CD14-positive monocyte (primary cell): ENCODE measurements around the gene ASPSCR1. TPM values are rescaled to one million over a fixed set of nuclear protein-coding genes. Genes with fewer than 3 reads are reported as not detected.

ENCODE experiments used
- DNase-seq, 3 donors: peaks; one replicate each; pipeline ENCODE4 v3.0.0-alpha.2; 2011 to 2022
- H2AFZ ChIP-seq: 2 replicates; pipeline ENCODE4 v1.6.0; 2012; ENCODE audit warnings: mild to moderate bottlenecking, low read depth, low read length, inconsistent platforms; ENCODE audit not compliant: insufficient read depth, poor library complexity, severe bottlenecking
- H3K27ac ChIP-seq, 2 donors: 1 replicate in 1 of 2; 2 replicates in 1 of 2; pipeline ENCODE4 v1.5.1; 2012 to 2013; ENCODE audit warnings: low read length in 2 of 2, control low read depth in 1 of 2, inconsistent platforms in 1 of 2, low read depth in 1 of 2, mild to moderate bottlenecking in 1 of 2
- H3K27me3 ChIP-seq, 2 donors: one replicate each; pipeline versions ENCODE4 v1.6.0 to v1.6.1; 2011 to 2013; ENCODE audit warnings: low read length in 2 of 2; ENCODE audit not compliant: control insufficient read depth in 2 of 2, insufficient read depth in 2 of 2
- H3K36me3 ChIP-seq, 2 donors: replicated peaks in 1 of 2; 1 replicate in 1 of 2; 2 replicates in 1 of 2; pipeline versions ENCODE4 v1.5.1 to v1.6.1; 2012 to 2013; ENCODE audit warnings: low read length in 2 of 2, control low read depth in 1 of 2, inconsistent platforms in 1 of 2, mild to moderate bottlenecking in 1 of 2; ENCODE audit not compliant: insufficient read depth in 2 of 2, control insufficient read depth in 1 of 2
- H3K4me1 ChIP-seq, 2 donors: 1 replicate in 1 of 2; 2 replicates in 1 of 2; pipeline versions ENCODE4 v1.5.1 to v1.6.1; 2012 to 2013; ENCODE audit warnings: low read length in 2 of 2, control low read depth in 1 of 2, inconsistent platforms in 1 of 2, mild to moderate bottlenecking in 1 of 2, moderate library complexity in 1 of 2; ENCODE audit not compliant: insufficient read depth in 2 of 2, control insufficient read depth in 1 of 2
- H3K4me2 ChIP-seq: replicated peaks from 2 replicates; pipeline ENCODE3; 2012; ENCODE audit warnings: low read length, moderate library complexity, mild to moderate bottlenecking; ENCODE audit not compliant: poor library complexity, severe bottlenecking; ENCODE audit errors: extremely low read depth
- H3K4me3 ChIP-seq, 3 experiments: fragments of 200-600 bp in 1 of 3; sonication (generic) in 1 of 3; replicated peaks in 1 of 3; 1 replicate in 2 of 3; 2 replicates in 1 of 3; pipeline ENCODE4 v1.5.1; 2011 to 2013; ENCODE audit warnings: low read length in 3 of 3, mild to moderate bottlenecking in 3 of 3, control low read depth in 2 of 3, low read depth in 2 of 3, inconsistent platforms in 1 of 3, moderate library complexity in 1 of 3
- H3K79me2 ChIP-seq: 2 replicates; pipeline ENCODE4 v1.6.0; 2012; ENCODE audit warnings: mild to moderate bottlenecking, control low read depth, inconsistent platforms, low read length, moderate library complexity; ENCODE audit not compliant: insufficient read depth
- H3K9ac ChIP-seq: 2 replicates; pipeline ENCODE4 v1.6.0; 2017; ENCODE audit warnings: low read length, mild to moderate bottlenecking; ENCODE audit not compliant: insufficient read depth, poor library complexity, severe bottlenecking
- H3K9me3 ChIP-seq, 2 donors: replicated peaks in 1 of 2; 1 replicate in 1 of 2; 2 replicates in 1 of 2; pipeline versions ENCODE4 v1.5.1 to v1.6.1; 2012 to 2013; ENCODE audit warnings: low read length in 2 of 2, control low read depth in 1 of 2; ENCODE audit not compliant: control insufficient read depth in 1 of 2, insufficient read depth in 1 of 2
- H4K20me1 ChIP-seq: 2 replicates; pipeline ENCODE4 v1.6.0; 2012; ENCODE audit warnings: mild to moderate bottlenecking, low read length, control low read depth, moderate library complexity; ENCODE audit not compliant: insufficient read depth
- H3K27ac Mint-ChIP-seq, 7 donors: one replicate each; pipeline ENCODE4 v1.8.0; 2020; ENCODE audit warnings: mild to moderate bottlenecking in 7 of 7, mixed read lengths in 7 of 7, moderate library complexity in 6 of 7, inconsistent platforms in 2 of 7
- H3K27me3 Mint-ChIP-seq, 3 donors: one replicate each; pipeline ENCODE4 v1.8.0; 2021 to 2022; ENCODE audit warnings: low read depth in 3 of 3, mild to moderate bottlenecking in 3 of 3, mixed read lengths in 3 of 3, moderate library complexity in 3 of 3, inconsistent platforms in 1 of 3
- H3K36me3 Mint-ChIP-seq, 2 donors: one replicate each; pipeline ENCODE4 v1.8.0; 2020; ENCODE audit warnings: mixed read lengths in 2 of 2, inconsistent platforms in 1 of 2, mild to moderate bottlenecking in 1 of 2
- H3K4me1 Mint-ChIP-seq: one replicate; pipeline ENCODE4 v1.8.0; 2020; ENCODE audit warnings: mild to moderate bottlenecking, mixed read lengths
- H3K4me3 Mint-ChIP-seq, 2 donors: one replicate each; pipeline ENCODE4 v1.8.0; 2020; ENCODE audit warnings: mild to moderate bottlenecking in 2 of 2, mixed read lengths in 2 of 2, moderate library complexity in 1 of 2
- H3K9me3 Mint-ChIP-seq, 7 donors: one replicate each; pipeline ENCODE4 v1.8.0; 2020 to 2022; ENCODE audit warnings: mixed read lengths in 7 of 7, mild to moderate bottlenecking in 6 of 7, moderate library complexity in 6 of 7, inconsistent platforms in 2 of 7
- WGBS: methylation state at CpG from one replicate; pipeline ENCODE4 v1.1.5; 2013; ENCODE audit warnings: missing lambda C conversion rate; ENCODE audit not compliant: insufficient coverage; 5-methylcytosine and 5-hydroxymethylcytosine counted together
- intact Hi-C, 2 donors: fragments of 100-400 bp; cut with micrococcal nuclease; formaldehyde crosslinking; loops; one replicate each; pipeline versions ENCODE4 v1.15.0 to v1.15.1; 2023
- polyA plus RNA-seq, 3 donors: library from polyadenylated mRNA; depleted of rRNA in 1 of 3; unstranded in 2 of 3; stranded (reverse) in 1 of 3; fragments of 300-500 nt in 2 of 3; fragments of >200 nt in 1 of 3; fragmentation: Illumina TruSeq in 2 of 3; gene quantifications; 1 replicate in 2 of 3; 2 replicates in 1 of 3; pipeline ENCODE4 v1.2.3, GENCODE V29; 2012 to 2021
- TF ChIP-seq, protein P1 (sequence below): fragments of 200-600 bp; IDR thresholded peaks from one replicate; pipeline ENCODE4 v1.8.0; 2022; ENCODE audit warnings: antibody characterized with exemption, mild to moderate bottlenecking

The ASPSCR1 gene
- polyA plus RNA-seq, 3 donors, result 25.5 to 31.9 (median 25.6) TPM

GRCh38 chr17:82052638-82053059 is 75.2 kb downstream of the ASPSCR1 start:
- TF ChIP-seq, protein P1, sequence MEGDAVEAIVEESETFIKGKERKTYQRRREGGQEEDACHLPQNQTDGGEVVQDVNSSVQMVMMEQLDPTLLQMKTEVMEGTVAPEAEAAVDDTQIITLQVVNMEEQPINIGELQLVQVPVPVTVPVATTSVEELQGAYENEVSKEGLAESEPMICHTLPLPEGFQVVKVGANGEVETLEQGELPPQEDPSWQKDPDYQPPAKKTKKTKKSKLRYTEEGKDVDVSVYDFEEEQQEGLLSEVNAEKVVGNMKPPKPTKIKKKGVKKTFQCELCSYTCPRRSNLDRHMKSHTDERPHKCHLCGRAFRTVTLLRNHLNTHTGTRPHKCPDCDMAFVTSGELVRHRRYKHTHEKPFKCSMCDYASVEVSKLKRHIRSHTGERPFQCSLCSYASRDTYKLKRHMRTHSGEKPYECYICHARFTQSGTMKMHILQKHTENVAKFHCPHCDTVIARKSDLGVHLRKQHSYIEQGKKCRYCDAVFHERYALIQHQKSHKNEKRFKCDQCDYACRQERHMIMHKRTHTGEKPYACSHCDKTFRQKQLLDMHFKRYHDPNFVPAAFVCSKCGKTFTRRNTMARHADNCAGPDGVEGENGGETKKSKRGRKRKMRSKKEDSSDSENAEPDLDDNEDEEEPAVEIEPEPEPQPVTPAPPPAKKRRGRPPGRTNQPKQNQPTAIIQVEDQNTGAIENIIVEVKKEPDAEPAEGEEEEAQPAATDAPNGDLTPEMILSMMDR, result no peak
- peaks cover 24% of the 10 kb centered on the region for H3K79me2 ChIP-seq
- no peaks in the 10 kb centered on the region for H3K27me3 Mint-ChIP-seq
- peaks cover 23% of the 10 kb centered on the region for H4K20me1 ChIP-seq
- peak overlapping the region; percentile 69 for H3K9ac ChIP-seq
- peaks cover 19% of the 10 kb centered on the region for H3K4me1 Mint-ChIP-seq
- peak overlapping the region; percentile 97 for H3K4me2 ChIP-seq
- H3K27me3 ChIP-seq, result no peaks in the 10 kb centered on the region
- intact Hi-C loops, result loop anchor here in 1 of 2 donors (5.0 kb wide), 1 partner anchor 45 kb away; the partner anchor contains the start of gene FASN
- no peaks in the 10 kb centered on the region for H3K9me3 ChIP-seq
- peaks cover 21 to 64% of the 10 kb centered on the region in 2 donors for H3K36me3 Mint-ChIP-seq
- peak overlapping the region in 2 of 7 donors; percentile 46 to 48 for H3K27ac Mint-ChIP-seq
- H2AFZ ChIP-seq, result no peak overlapping the region
- H3K9me3 Mint-ChIP-seq, result no peaks in the 10 kb centered on the region
- peaks cover 51 to 63% of the 10 kb centered on the region in 2 donors for H3K36me3 ChIP-seq
- peak overlapping the region; percentile 76 to 85 for H3K4me3 Mint-ChIP-seq
- H3K4me1 ChIP-seq, result peaks cover 20 to 29% of the 10 kb centered on the region in 2 donors
- 33% methylated on average over 19 of the region's 19 CpGs for WGBS
- peak overlapping the region; percentile 66 to 88 (median 70) for H3K4me3 ChIP-seq
- H3K27ac ChIP-seq, result peak overlapping the region in 1 of 2 donors; percentile 64
- no peak for DNase-seq

DNA sequence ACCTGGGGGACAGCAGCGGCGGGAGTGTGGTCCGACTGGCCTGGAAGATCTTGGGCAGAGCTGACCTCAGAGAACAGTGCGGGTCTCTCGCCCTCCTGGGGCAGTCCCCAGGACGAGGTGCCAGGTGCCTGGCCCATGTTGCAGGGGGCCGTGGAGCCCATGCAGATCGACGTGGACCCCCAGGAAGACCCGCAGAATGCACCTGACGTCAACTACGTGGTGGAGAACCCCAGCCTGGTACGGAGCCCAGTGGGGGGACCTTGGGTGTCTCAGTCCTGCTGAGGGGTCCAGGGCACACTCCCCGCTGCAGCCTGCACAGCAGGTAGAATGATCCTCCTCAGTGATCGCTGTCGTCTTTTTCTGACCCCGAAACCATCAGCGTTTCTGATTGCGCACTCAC is 75.7 kb downstream of the ASPSCR1 start:
- no peak for DNase-seq
- H3K79me2 ChIP-seq, result peaks cover 24% of the 10 kb centered on the region
- peaks cover 52 to 63% of the 10 kb centered on the region in 2 donors for H3K36me3 ChIP-seq
- H3K27me3 ChIP-seq, result no peaks in the 10 kb centered on the region
- H4K20me1 ChIP-seq, result peaks cover 23% of the 10 kb centered on the region
- H3K4me2 ChIP-seq, result peak overlapping the region; percentile 97
- 97% methylated on average over 19 of the region's 19 CpGs for WGBS
- Mint-ChIP-seq H3K36me3 (peaks cover 23 to 64% of the 10 kb centered on the region in 2 donors), H3K27ac (peak overlapping the region in 1 of 7 donors; percentile 18), H3K27me3 (no peaks in the 10 kb centered on the region), H3K4me1 (peaks cover 19% of the 10 kb centered on the region), H3K4me3 (peak overlapping the region; percentile 76 to 85), H3K9me3 (no peaks in the 10 kb centered on the region)
- peak overlapping the region in 1 of 3 experiments; percentile 88 for H3K4me3 ChIP-seq
- H3K27ac ChIP-seq, result no peak overlapping the region
- H3K9ac ChIP-seq, result no peak overlapping the region
- TF ChIP-seq, protein P1, result no peak
- intact Hi-C loops, result loop anchor here in 1 of 2 donors (5.0 kb wide), 1 partner anchor 44 kb away; the partner anchor contains the start of gene FASN
- H2AFZ ChIP-seq, result no peak overlapping the region
- H3K4me1 ChIP-seq, result peaks cover 20 to 29% of the 10 kb centered on the region in 2 donors
- no peaks in the 10 kb centered on the region for H3K9me3 ChIP-seq
